HepG2 (cell line): ENCODE results near the gene PPP1R27. TPM values are rescaled to one million over a fixed set of nuclear protein-coding genes. Genes with fewer than 3 reads are reported as not detected.

Source experiments
- ZNF503 ChIP-seq: sonication (generic); formaldehyde crosslinking; IDR thresholded peaks from 2 replicates; pipeline ENCODE4 v1.4.0; 2020; ENCODE audit warnings: missing genetic modification reagents
- ZNF616 ChIP-seq: sonication (generic); formaldehyde crosslinking; IDR thresholded peaks from 2 replicates; pipeline ENCODE4 v1.5.0; 2020; ENCODE audit warnings: low read depth, mild to moderate bottlenecking, missing genetic modification reagents
- ZNF703 ChIP-seq: sonication (generic); formaldehyde crosslinking; IDR thresholded peaks from 2 replicates; pipeline ENCODE4 v1.5.1; 2020; ENCODE audit warnings: missing genetic modification reagents, mild to moderate bottlenecking, moderate library complexity, borderline replicate concordance
- polyA plus RNA-seq, 8 experiments: library from polyadenylated mRNA; depleted of rRNA in 3 of 8; stranded (reverse) in 7 of 8; unstranded in 1 of 8; fragments of >200 nt; fragmentation: Illumina TruSeq in 4 of 8; extraction: Trizol in 4 of 8; gene quantifications; 2 replicates each; pipeline versions ENCODE4 v1.2.1 to v1.2.3, GENCODE V29; 2011 to 2016; ENCODE audit warnings: low read depth in 4 of 8, missing spikeins in 1 of 8, mixed read lengths in 1 of 8; ENCODE audit not compliant: insufficient read depth in 1 of 8
- total RNA-seq, 5 experiments: library from RNA; depleted of rRNA; stranded (reverse); fragments of >200 nt; fragmentation: Illumina TruSeq; extraction: Trizol; gene quantifications; 2 replicates each; pipeline ENCODE4 v1.2.3, GENCODE V29; 2016; ENCODE audit warnings: low read depth in 1 of 5
- TF ChIP-seq, protein P1 (sequence below): fragments of 450-650 bp; IDR thresholded peaks from 2 replicates; pipeline ENCODE4 v1.6.1; 2017; ENCODE audit warnings: mild to moderate bottlenecking
- TF ChIP-seq, protein P2 (sequence below): sonication (generic); formaldehyde crosslinking; IDR thresholded peaks from 2 replicates; pipeline ENCODE4 v1.4.0; 2020; ENCODE audit warnings: missing genetic modification reagents

PPP1R27 gene
- total and polyA plus RNA-seq, 2 of the 13 experiments (the other 11 are each of a cell fraction or from before 2014, with no cell fraction given), result 0.17 to 1.00 TPM

DNA sequence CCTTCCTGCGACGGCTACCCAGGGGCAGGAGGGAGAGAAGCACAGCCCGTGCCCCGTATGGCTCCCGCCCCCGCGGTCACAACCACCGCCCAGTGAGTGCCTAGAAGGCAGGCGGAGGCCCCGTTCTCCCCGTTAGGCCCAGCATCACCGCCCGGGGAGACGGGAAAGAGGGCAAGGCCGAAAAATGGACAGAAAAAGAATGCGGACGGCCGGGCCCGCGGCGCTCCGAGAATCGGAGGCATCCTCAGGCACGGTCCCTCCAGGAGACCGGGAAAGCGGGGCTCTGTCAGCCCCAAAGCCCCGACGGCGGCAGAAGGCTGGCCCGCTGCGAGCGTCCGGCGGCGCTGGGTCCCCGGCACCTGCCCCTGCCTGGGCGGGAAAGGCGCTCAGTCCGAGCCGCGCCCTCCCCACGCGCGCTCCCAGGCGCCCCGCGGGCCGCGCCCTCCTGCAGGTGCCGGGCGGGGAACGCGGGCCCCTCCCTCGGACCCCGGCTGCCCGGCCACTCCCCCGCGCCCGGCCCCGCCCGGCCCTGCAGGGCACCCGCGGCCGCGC, 2.2 kb downstream of the PPP1R27 start (continued):
- TF ChIP-seq ZNF503 (CRISPR knock-in tag), result 0 out of 2 replicates have a peak, but pooled peaks have one; percentile 26
- TF ChIP-seq ZNF616 (CRISPR knock-in tag), result peak; percentile 14; the same call in 1 of the 2 replicates
- TF ChIP-seq, protein P1, sequence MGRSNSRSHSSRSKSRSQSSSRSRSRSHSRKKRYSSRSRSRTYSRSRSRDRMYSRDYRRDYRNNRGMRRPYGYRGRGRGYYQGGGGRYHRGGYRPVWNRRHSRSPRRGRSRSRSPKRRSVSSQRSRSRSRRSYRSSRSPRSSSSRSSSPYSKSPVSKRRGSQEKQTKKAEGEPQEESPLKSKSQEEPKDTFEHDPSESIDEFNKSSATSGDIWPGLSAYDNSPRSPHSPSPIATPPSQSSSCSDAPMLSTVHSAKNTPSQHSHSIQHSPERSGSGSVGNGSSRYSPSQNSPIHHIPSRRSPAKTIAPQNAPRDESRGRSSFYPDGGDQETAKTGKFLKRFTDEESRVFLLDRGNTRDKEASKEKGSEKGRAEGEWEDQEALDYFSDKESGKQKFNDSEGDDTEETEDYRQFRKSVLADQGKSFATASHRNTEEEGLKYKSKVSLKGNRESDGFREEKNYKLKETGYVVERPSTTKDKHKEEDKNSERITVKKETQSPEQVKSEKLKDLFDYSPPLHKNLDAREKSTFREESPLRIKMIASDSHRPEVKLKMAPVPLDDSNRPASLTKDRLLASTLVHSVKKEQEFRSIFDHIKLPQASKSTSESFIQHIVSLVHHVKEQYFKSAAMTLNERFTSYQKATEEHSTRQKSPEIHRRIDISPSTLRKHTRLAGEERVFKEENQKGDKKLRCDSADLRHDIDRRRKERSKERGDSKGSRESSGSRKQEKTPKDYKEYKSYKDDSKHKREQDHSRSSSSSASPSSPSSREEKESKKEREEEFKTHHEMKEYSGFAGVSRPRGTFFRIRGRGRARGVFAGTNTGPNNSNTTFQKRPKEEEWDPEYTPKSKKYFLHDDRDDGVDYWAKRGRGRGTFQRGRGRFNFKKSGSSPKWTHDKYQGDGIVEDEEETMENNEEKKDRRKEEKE, result no peak
- TF ChIP-seq, protein P2, sequence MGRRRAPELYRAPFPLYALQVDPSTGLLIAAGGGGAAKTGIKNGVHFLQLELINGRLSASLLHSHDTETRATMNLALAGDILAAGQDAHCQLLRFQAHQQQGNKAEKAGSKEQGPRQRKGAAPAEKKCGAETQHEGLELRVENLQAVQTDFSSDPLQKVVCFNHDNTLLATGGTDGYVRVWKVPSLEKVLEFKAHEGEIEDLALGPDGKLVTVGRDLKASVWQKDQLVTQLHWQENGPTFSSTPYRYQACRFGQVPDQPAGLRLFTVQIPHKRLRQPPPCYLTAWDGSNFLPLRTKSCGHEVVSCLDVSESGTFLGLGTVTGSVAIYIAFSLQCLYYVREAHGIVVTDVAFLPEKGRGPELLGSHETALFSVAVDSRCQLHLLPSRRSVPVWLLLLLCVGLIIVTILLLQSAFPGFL (CRISPR knock-in tag), result 0 out of 2 replicates have a peak, but pooled peaks have one; percentile 56
- no peak for TF ChIP-seq ZNF703 (CRISPR knock-in tag)
